Measurements from ENCODE around the gene GLP2R.

The GLP2R gene

GRCh38 chr17:9814337-9814945, 11.3 kb upstream of the GLP2R start:
- no peak for DNase-seq

GRCh38 chr17:9816472-9816871, 9.3 kb upstream of the GLP2R start:
- no peak for DNase-seq

- no peak for DNase-seq
Observed at GRCh38 chr17:9817086-9817485, 8.6 kb upstream of the GLP2R start.

- DNase-seq = no peak
Observed at GRCh38 chr17:9818760-9819159, 7.0 kb upstream of the GLP2R start.

- DNase-seq = no peak
Observed at GRCh38 chr17:9820448-9820847, 5.3 kb upstream of the GLP2R start.

GRCh38 chr17:9821921-9822320, 3.8 kb upstream of the GLP2R start, which contains the start of gene GSG1L2:
Gene GSG1L2 (minus strand): TSS chr17:9822079. CDS start chr17:9822071, 8 bp downstream.
- DNase-seq = no peak

GRCh38 chr17:9824094-9824493, 1.6 kb upstream of the GLP2R start:
- no peak for DNase-seq

- DNase-seq = no peak
Observed at GRCh38 chr17:9824797-9825338, 856 bp upstream of the GLP2R start.

- no peak for DNase-seq
Observed at GRCh38 chr17:9828296-9829295, 2.9 kb downstream of the GLP2R start.

GRCh38 chr17:9829343-9829742, 3.6 kb downstream of the GLP2R start:
- no peak for DNase-seq

- DNase-seq = no peak
Observed at GRCh38 chr17:9830711-9831110, 5.0 kb downstream of the GLP2R start.

GRCh38 chr17:9833922-9834321, 8.2 kb downstream of the GLP2R start:
- DNase-seq = no peak

- DNase-seq = no peak
Observed at GRCh38 chr17:9837551-9838471, 12.1 kb downstream of the GLP2R start.

GRCh38 chr17:9839433-9839832, 13.7 kb downstream of the GLP2R start:
- DNase-seq = no peak

- DNase-seq = no peak
Observed at GRCh38 chr17:9842057-9842758, 16.5 kb downstream of the GLP2R start.

GRCh38 chr17:9843152-9844010, 17.7 kb downstream of the GLP2R start:
- no peak for DNase-seq

GRCh38 chr17:9844153-9844552, 18.4 kb downstream of the GLP2R start:
- no peak for DNase-seq

- no peak for DNase-seq
Observed at GRCh38 chr17:9845306-9845705, 19.6 kb downstream of the GLP2R start.

- DNase-seq = no peak
Observed at GRCh38 chr17:9850151-9850550, 24.4 kb downstream of the GLP2R start.

GRCh38 chr17:9854255-9854654, 28.5 kb downstream of the GLP2R start:
- no peak for DNase-seq

- DNase-seq = no peak
Observed at GRCh38 chr17:9855036-9855435, 29.3 kb downstream of the GLP2R start.

Measured in activated naive CD4-positive, alpha-beta T cell (primary cell).